Vagina (tissue), 2 donors: Measurements from ENCODE around the gene TARS2.

Source experiments
- POLR2A ChIP-seq, 2 donors: fragments of 450-650 bp; IDR thresholded peaks; one replicate each; pipeline ENCODE4 v1.6.1; 2017; ENCODE audit warnings: antibody characterized with exemption in 2 of 2, mild to moderate bottlenecking in 2 of 2, moderate library complexity in 2 of 2
- POLR2AphosphoS5 ChIP-seq, 2 donors: sonication (generic); formaldehyde crosslinking; IDR thresholded peaks; one replicate each; pipeline ENCODE4 v1.9.0; 2017; ENCODE audit warnings: antibody characterized with exemption in 2 of 2, mild to moderate bottlenecking in 2 of 2, low read depth in 1 of 2; ENCODE audit not compliant: insufficient read depth in 1 of 2
- TF ChIP-seq, protein P1 (sequence below), 3 experiments: fragments of 450-650 bp in 2 of 3; fragments of 200-600 bp in 1 of 3; sonication (generic) in 1 of 3; IDR thresholded peaks; one replicate each; pipeline ENCODE4 v1.5.1; 2017 to 2019; ENCODE audit warnings: antibody characterized with exemption in 3 of 3, mild to moderate bottlenecking in 2 of 3, moderate library complexity in 2 of 3

DNA sequence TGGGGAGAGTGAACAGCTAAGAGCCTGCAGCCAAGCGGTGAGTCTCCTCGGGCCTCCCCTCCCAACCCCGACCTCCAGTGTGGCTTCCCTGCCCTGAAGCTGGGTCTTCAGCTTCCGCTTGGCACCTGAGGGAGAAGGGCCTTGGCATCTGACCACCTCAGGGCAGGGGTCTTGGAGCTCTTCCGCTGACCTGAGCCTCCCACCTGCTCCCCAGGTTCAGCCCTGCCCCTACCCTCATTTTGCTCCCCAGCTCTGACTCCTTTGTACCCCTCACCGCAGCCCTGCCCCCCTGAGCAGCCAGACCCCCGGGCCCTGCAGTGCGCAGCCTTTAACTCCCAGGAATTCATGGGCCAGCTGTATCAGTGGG is 66.8 kb downstream of the TARS2 start:
- TF ChIP-seq, protein P1, sequence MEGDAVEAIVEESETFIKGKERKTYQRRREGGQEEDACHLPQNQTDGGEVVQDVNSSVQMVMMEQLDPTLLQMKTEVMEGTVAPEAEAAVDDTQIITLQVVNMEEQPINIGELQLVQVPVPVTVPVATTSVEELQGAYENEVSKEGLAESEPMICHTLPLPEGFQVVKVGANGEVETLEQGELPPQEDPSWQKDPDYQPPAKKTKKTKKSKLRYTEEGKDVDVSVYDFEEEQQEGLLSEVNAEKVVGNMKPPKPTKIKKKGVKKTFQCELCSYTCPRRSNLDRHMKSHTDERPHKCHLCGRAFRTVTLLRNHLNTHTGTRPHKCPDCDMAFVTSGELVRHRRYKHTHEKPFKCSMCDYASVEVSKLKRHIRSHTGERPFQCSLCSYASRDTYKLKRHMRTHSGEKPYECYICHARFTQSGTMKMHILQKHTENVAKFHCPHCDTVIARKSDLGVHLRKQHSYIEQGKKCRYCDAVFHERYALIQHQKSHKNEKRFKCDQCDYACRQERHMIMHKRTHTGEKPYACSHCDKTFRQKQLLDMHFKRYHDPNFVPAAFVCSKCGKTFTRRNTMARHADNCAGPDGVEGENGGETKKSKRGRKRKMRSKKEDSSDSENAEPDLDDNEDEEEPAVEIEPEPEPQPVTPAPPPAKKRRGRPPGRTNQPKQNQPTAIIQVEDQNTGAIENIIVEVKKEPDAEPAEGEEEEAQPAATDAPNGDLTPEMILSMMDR (IDR thresholded peaks at IDR 0.05): no peak
- TF ChIP-seq POLR2A (IDR thresholded peaks at IDR 0.05): no peak
- TF ChIP-seq POLR2AphosphoS5 (IDR thresholded peaks at IDR 0.05; ENCODE audit: insufficient read depth in 1 of 2, low read depth in 1 of 2): no peak
